ENCODE results near the gene ITPA.

- no peak for TF ChIP-seq CTCF (IDR thresholded peaks at IDR 0.05)
- TF ChIP-seq POLR2AphosphoS5 (IDR thresholded peaks at IDR 0.05) = no peak
Observed at GRCh38 chr20:3226864-3227263, 17.6 kb downstream of the ITPA start.
